Loucy (cell line): ENCODE results near the gene ALG14.

Experiments
- EZH2phosphoT487 ChIP-seq: fragments of 200-600 bp; IDR thresholded peaks from 2 replicates; pipeline ENCODE4 v1.6.1; 2018; ENCODE audit warnings: antibody characterized with exemption, mild to moderate bottlenecking, moderate library complexity, borderline replicate concordance
- TF ChIP-seq, protein P1 (sequence below): fragments of 200-600 bp; sonication (generic); conservative IDR thresholded peaks from 2 replicates; pipeline ENCODE4 v1.5.1; 2014; ENCODE audit warnings: mild to moderate bottlenecking, antibody characterized with exemption, low read length

DNA sequence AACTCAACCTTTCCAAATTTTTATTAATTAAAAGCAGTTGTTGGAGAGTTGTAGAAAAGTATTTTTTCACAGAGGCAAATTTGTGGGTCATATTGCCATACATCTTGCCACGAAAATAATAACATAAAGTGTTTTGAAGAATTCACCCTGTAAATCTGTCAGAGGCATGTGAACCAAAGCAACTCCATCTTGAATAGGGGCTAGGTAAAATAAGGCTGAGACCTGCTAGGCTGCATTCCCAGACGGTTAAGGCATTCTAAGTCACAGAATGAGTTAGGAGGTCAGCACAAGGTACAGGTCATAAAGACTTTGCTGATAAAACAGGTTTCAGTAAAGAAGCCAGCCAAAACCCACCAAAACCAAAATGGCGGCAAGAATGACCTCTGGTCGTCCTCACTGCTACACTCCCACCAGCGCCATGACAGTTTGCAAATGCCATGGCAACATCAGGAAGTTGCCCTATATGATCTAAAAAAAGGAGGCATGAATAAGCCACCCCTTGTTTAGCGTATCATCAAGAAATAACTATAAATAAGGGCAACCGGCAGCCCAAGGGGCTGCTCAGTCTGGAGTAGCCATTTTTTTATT, 141.4 kb downstream of the ALG14 start:
- TF ChIP-seq, protein P1, sequence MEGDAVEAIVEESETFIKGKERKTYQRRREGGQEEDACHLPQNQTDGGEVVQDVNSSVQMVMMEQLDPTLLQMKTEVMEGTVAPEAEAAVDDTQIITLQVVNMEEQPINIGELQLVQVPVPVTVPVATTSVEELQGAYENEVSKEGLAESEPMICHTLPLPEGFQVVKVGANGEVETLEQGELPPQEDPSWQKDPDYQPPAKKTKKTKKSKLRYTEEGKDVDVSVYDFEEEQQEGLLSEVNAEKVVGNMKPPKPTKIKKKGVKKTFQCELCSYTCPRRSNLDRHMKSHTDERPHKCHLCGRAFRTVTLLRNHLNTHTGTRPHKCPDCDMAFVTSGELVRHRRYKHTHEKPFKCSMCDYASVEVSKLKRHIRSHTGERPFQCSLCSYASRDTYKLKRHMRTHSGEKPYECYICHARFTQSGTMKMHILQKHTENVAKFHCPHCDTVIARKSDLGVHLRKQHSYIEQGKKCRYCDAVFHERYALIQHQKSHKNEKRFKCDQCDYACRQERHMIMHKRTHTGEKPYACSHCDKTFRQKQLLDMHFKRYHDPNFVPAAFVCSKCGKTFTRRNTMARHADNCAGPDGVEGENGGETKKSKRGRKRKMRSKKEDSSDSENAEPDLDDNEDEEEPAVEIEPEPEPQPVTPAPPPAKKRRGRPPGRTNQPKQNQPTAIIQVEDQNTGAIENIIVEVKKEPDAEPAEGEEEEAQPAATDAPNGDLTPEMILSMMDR = no peak
- no peak for TF ChIP-seq EZH2phosphoT487
